DMS 273 (cell line): ENCODE results near the gene DNASE1L1.

Experiments
- DNase-seq: peaks from one replicate; lab custom pipeline; 2025; ENCODE audit not compliant: unreplicated experiment; lab: John Stamatoyannopoulos, UW

Gene DNASE1L1

GRCh38 chrX:154384284-154384892, 24.7 kb downstream of the DNASE1L1 start:
- no peak for DNase-seq

DNA sequence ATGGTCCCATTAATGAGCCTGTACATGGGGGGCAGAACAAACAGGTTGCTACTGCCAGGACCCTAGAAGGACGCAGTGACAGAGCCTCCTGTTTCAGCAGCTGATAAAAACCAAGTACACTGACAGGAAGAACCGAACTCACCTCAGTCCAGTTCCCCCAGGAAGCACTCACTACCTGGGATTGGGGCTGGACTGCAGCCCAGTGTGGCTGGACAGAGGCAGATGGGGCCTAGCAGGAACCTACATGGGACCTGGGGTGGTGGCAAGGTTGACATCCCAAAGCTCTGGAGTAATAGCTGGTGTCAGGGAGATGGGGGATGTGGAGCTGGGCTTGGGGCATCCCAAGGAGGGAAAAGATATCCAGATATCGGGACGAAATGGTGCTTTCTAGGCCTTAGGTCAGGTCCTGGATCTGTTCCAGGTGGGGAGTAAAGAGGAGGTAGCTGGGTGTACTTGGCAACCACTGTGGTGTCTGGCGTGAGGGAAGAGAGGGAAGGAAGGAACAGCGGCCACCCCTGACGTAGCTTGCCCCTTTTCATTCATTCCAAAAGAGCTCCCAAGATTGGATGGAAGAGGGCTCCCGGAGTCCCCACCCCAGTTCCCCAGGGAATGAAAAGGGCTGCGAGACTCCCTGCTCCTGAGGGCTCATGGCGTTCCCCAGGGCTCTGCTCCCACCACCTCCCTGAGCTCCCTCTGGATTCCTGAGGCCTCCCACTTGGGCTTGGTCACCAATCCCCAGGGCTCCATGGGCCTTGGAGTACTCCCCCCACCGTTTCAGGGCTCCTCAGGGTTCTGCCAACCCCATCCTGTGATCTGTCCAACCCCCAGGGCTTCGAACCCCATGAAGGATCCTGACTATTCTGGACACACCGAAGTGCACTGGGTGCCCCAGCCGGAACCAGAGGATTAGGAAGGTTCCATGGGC, 25.4 kb downstream of the DNASE1L1 start:
- DNase-seq: peak; percentile 39

DNA sequence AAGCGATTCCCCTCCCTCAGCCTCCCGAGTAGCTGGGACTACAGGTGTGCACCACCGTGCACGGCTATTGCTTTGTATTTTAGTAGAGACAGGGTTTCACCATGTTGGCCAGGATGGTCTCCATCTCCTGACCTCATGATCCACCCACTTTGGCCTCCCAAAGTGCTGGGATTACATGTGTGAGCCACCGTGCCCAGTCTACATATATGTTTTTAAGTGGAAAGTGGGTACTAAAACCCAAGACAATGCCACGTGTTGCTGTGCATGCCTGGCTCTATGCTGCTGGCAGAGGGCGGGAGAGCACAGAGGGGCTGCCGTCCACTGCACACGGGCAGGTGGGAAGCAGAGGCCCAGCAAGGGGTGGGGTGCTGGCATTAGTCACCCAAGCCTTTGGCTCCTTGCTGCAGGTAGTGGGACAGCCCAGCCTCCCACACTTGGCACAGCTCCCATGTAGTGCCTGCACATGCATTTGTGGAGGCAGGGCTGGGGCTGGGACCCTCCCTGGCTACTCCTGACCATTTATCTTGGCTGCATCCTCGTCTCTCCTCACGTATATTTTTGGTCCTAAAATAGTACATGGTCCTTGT, 26.5 kb downstream of the DNASE1L1 start:
- no peak for DNase-seq

GRCh38 chrX:154381271-154381670, 27.8 kb downstream of the DNASE1L1 start:
- no peak for DNase-seq

DNA sequence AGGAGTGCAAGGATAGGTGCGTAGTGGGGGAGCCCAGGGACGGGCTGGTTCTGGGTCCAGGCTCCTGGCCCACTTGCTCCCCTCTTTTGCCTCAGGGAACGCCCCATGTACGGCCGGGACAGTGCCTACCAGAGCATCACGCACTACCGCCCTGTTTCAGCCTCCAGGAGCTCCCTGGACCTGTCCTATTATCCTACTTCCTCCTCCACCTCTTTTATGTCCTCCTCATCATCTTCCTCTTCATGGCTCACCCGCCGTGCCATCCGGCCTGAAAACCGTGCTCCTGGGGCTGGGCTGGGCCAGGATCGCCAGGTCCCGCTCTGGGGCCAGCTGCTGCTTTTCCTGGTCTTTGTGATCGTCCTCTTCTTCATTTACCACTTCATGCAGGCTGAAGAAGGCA, 28.3 kb downstream of the DNASE1L1 start:
- no peak for DNase-seq

DNA sequence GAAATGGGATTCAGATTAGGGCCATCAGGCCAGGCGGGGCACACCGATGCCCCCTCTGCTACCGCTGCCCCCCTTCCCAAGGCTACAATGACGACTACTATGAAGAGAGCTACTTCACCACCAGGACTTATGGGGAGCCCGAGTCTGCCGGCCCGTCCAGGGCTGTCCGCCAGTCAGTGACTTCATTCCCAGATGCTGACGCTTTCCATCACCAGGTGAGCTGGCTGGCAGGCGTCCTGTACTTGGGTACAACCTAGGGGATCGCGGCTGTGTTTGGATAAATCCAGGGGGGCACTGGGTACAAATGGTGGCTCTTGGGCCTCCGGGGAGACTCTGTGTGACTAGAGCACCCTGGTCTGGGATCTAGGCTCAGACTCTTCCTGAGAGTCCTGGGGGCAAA, 28.9 kb downstream of the DNASE1L1 start:
- peak; percentile 34 for DNase-seq

DNA sequence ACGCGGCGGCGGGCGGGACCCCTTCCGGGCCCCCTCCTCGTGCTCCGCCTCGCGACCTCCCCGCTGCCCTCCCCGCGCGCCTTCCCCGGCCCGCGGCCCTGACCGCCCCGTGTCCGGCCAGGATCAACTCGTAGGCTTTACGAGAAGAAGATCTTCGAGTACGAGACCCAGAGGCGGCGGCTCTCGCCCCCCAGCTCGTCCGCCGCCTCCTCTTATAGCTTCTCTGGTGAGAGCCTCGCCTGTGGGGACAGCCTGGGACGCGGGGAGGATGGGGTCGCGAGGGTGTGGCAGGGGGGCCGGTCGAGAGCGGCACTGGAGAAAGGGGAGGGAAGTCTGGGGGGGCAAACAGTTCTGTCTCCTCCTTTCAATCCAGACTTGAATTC, 29.5 kb downstream of the DNASE1L1 start:
- DNase-seq: peak; percentile 52

GRCh38 chrX:154378799-154379568, 30.1 kb downstream of the DNASE1L1 start, which contains the start of gene EMD:
EMD (plus strand) TSS chrX:154379295; CDS start chrX:154379485, 190 bp downstream.
- peak; percentile 100 for DNase-seq

DNA sequence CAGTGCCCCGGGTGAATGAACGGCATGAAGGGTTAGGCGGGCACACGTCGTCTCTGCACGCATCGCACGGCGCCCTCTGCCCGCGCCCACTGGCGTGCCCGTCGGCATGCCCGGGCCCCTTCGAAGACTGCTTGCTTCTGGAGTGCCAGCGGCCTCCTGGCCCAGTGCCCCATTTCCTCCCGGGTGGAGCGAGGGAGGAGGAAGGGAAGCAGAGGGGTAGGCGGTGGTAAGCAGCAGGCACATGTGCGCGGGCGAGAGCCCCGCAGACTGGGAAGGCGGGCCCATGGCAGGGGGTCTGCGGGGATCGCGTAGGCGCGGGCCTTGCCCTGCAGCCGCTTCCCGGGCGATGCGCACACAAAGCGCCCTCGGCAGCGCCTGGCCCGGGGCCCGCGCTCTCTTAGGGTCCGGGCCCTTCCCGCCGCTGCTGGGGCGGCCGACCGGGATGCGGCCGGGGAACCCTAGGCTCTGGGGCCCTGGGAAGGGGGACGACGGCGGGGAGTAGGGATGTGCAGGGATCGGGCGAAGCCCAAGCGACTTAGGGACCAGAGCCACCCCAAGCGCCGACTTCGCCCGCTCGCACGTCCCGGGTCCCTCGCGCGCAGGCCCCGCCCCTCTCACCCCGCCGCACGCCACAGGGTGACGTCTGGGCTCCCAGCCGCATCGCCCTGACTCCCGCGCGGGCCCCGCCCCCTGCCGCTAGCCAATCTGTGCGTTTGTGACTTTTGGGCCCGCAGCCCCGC, 30.8 kb downstream of the DNASE1L1 start:
- DNase-seq: peak; percentile 86

DNA sequence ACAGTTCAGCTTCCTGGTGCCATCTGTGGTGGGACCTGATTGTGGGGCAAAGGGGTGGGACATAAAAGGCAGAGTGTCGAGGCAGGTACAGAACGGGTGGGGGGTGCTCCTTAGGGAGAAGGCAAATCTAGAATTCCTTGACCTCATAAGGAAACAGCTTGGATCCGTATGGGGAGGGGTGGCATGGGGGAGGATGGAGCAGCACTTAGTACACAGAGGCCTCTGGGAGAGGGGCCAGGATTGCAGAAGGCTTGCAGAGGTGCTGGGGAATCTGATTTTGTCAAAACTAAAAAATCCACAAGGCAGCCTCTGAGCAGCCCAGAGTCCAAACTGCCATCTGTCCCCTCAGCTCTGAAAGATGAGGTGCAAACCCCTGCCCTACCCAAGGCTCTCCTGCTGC, 32.3 kb downstream of the DNASE1L1 start:
- DNase-seq: peak; percentile 78

DNA sequence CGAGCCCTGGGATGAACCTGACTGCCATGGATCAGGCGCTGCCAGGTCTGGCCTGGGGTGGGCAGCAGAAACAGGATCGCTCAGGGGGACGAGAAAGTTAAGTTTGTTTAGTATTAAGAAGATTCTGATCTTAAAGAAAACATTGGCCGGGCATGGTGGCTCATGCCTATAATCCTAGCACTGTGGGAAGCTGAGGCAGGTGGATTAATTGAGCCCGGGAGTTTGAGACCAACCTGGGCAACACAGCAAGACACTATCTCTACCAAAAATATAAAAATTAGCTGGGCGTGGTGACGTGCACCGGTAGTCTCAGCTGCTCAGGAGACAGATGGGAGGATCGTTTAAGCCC, 33.9 kb downstream of the DNASE1L1 start:
- DNase-seq: peak; percentile 55

DNA sequence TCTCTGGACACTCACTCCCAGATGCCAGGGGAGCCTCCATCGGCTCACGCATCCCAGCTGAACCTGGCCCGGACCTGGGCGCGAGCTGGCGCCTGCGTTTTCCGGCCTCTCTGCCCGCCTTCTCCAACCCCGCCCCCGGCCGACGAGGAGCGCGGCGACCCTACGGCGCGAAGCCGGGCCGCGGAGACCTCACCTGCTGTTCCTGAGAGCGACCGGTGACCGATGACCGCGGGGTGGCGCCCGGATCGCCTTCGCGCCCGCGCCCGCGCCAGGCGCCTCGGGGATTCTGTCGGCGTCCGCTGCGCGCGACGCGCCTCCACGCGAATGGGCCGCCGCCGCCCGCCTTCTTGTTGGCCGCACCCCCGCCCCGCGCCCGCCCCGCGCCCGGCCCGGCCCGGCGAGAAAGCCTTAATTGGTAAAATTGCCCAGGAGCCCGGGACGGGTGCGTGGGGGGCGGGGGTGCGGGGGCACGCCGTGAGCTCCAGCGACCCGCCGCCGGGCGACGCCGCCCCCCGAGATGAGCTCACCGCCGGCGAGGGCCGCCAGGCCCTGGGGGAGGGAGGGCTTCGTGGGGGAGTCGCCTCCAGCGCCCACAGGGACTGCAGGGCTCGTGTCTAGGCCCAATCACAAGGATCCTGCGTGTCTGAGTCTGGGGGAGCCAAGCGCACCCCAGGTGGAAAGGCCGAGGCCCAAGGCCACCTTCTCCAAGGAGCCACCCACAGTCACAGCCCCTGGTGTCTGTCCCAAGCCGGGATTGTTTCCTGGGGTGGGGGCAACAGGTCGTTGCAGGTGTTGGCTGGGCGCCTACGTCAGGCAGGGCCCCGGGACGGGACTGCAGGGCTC, 34.5 kb downstream of the DNASE1L1 start, which contains the start of gene FLNA:
Gene FLNA, minus strand, starts transcription at position 322 of the 843 bp plus-strand sequence. CDS start 3,389 bp downstream, outside the sequence.
- peak; percentile 69 for DNase-seq

DNA sequence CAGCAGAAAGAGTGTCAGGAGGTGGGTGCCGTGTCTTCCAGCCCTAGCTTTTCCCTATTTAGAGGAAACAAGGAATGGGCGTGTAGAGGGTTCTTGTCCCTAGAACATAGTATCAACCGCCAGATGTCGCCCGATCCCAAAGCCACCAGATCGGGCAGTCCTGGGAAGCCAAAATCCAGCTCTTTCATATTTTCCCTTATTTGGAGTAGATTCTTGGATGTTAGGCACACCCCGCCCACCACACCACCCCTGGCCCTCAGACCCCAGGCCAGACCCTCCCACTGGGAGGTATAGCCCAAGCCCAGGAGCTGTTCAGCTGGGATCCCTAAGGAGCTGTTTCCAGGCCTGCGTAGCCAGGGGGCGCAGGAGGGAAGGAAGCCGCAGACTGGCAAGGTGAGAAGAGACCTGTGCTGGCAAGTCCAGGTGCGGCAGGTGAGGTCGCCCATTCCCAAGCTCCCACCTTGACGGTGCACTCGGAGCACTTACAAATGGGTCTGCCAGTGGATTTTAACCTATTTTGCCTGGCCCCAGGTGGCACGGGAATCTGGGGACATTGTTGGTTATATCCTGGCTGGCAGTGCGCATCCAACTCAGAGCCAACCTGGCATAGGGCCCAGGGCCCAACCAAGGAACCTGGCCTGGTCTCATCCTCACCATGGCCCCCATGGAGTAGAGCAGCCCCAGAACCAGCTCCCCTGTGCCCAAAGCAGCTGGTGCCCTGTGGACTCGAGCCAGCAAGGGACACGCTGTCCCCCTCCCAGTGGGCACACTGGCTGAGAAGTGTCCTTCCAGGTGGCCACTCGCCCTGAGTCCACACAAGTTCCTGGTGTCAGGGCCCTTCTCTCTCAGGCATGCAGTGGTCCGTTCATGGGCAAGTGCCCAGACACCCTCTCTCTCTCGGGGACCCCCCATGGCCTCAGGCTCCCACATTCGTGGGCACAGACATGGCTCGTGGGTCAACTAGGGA, 35.4 kb downstream of the DNASE1L1 start:
- peak; percentile 89 for DNase-seq

DNA sequence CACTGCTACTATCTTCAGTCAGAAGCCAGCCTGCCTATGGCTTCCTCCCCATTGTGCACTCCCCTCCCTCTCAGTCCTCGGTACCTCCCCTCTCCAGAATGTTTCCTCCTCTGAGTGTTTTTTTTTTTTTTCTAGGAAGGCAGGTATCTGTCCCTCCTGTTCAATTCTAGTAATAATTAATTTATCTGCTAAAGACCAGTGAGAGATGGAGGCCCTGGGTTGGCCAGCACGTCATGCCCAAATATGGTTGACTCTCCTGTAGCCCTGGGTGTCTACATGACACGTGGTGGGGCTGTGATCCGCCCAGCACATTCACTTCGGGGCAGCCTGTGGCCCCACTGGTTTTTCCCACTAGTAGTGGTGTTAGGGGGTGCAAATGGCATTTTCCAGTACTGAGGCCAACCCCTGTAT, 36.4 kb downstream of the DNASE1L1 start:
- peak; percentile 33 for DNase-seq

GRCh38 chrX:154371789-154372300, 37.2 kb downstream of the DNASE1L1 start:
- peak; percentile 50 for DNase-seq

GRCh38 chrX:154371017-154371788, 37.9 kb downstream of the DNASE1L1 start:
- peak; percentile 96 for DNase-seq

- DNase-seq: peak; percentile 68
Observed at GRCh38 chrX:154370300-154371016, 38.6 kb downstream of the DNASE1L1 start.
